ENCODE data around the gene AVPR2. TPM values are rescaled to one million over a fixed set of nuclear protein-coding genes. Genes with fewer than 3 reads are reported as not detected.

Gene AVPR2
- total and polyA plus RNA-seq, 4 donors, result 0.05 TPM; not detected in 3

DNA sequence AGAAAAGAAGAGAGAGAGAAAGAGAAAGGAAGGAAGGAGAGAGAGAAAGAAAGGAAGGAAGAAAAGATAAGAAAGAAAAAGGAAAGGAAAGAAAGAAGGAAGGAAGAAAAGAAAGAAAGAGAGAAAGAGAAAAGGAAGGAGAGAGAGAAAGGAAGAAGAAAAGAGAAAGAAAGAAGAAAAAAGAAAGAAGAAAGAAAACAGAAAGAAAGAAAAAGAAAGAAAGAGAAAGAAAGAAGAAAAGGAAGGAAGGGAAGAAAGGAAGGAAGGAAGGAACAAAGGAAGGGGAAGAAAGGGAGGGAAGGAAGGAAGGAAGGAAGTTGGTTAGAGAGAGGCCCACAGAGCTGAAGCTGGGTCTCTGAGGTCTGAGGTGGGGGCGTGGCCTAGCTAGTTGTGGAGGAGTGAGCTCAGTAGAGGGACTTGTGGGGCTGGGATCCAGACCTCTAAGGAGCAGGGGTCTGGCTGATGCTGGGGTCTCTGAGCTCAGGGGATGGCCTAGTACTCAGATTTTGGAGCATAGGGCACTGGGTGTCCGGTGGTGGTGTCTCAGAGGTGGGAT, 47.0 kb upstream of the AVPR2 start:
- H3K4me1 ChIP-seq (ENCODE audit: control insufficient read depth in 4 of 4, insufficient read depth in 4 of 4, low read length in 3 of 4), result no peaks in the 10 kb centered on the region
- TF ChIP-seq TAF1 (conservative IDR thresholded peaks at IDR 0.05), result no peak
- no peak for TF ChIP-seq HNF4G (IDR thresholded peaks at IDR 0.05)
- TF ChIP-seq NR2F2 (IDR thresholded peaks at IDR 0.05), result no peak
- no peak for TF ChIP-seq FOXA2 (IDR thresholded peaks at IDR 0.05)
- no peak for TF ChIP-seq ZBTB33 (IDR thresholded peaks at IDR 0.05)
- no peak for TF ChIP-seq YY1 (IDR thresholded peaks at IDR 0.05)
- TF ChIP-seq CTCF (IDR thresholded peaks at IDR 0.05; ENCODE audit: low read depth, low read length, missing input control), result no peak
- TF ChIP-seq SP1 (IDR thresholded peaks at IDR 0.05), result no peak
- TF ChIP-seq GABPA (IDR thresholded peaks at IDR 0.05 in 1 of 2, conservative IDR thresholded peaks at IDR 0.05 in 1 of 2), result no peak
- 65% methylated on average over 2 of the region's 2 CpGs for WGBS
- no peaks in the 10 kb centered on the region for H3K36me3 ChIP-seq (ENCODE audit: control insufficient read depth in 4 of 4, insufficient read depth in 3 of 4, low read depth in 1 of 4, low read length in 3 of 4)
- no peak overlapping the region for H3K9ac ChIP-seq (ENCODE audit: low read depth in 1 of 2, low read length in 2 of 2)
- no peak overlapping the region for H3K4me3 ChIP-seq (ENCODE audit: low read depth in 1 of 3, low read length in 3 of 3)
- peaks cover 0 to 4% (median 0%) of the 10 kb centered on the region in 4 donors for H3K9me3 ChIP-seq (ENCODE audit: control insufficient read depth in 4 of 4, low read length in 3 of 4)
- H3K27me3 ChIP-seq (ENCODE audit: control insufficient read depth in 4 of 4, insufficient read depth in 4 of 4, low read length in 3 of 4), result no peaks in the 10 kb centered on the region
- no peak overlapping the region for H3K27ac ChIP-seq (ENCODE audit: low read depth in 1 of 2, low read length in 2 of 2)
- DNase-seq (ENCODE audit: low spot score), result no peak

DNA sequence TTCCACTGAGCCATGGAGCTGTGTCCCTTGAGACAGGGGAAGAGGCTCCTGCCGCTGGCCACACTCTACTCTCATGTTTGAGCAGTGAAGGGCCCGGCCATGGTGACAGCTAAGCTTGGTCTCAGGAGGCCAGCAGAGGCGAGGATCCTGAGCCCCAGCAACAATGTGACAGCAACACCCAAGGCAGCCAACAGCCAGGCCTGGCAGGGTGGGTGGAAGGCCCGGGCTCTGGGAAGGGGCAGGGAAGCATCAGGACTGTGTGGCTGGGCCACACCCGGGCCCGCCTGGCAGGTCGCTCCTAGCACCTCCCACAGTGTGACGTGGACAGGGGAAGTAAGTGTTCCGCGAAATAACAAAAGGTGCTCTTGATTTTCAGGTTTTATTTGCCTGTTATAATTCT, 43.3 kb upstream of the AVPR2 start:
- no peak overlapping the region for H3K9ac ChIP-seq (ENCODE audit: low read depth in 1 of 2, low read length in 2 of 2)
- H3K4me3 ChIP-seq (ENCODE audit: low read depth in 1 of 3, low read length in 3 of 3), result no peak overlapping the region
- no peak for DNase-seq (ENCODE audit: low spot score)
- H3K36me3 ChIP-seq (ENCODE audit: control insufficient read depth in 4 of 4, insufficient read depth in 3 of 4, low read depth in 1 of 4, low read length in 3 of 4), result no peaks in the 10 kb centered on the region
- H3K9me3 ChIP-seq (ENCODE audit: control insufficient read depth in 4 of 4, low read length in 3 of 4), result no peaks in the 10 kb centered on the region
- H3K4me1 ChIP-seq (ENCODE audit: control insufficient read depth in 4 of 4, insufficient read depth in 4 of 4, low read length in 3 of 4), result no peaks in the 10 kb centered on the region
- no peaks in the 10 kb centered on the region for H3K27me3 ChIP-seq (ENCODE audit: control insufficient read depth in 4 of 4, insufficient read depth in 4 of 4, low read length in 3 of 4)
- TF ChIP-seq HNF4A (conservative IDR thresholded peaks at IDR 0.05) (no peak), FOXA1 (IDR thresholded peaks at IDR 0.05) (no peak), MAX (IDR thresholded peaks at IDR 0.05) (no peak), FOXA2 (IDR thresholded peaks at IDR 0.05) (no peak), HNF4G (IDR thresholded peaks at IDR 0.05) (no peak), CTCF (IDR thresholded peaks at IDR 0.05; ENCODE audit: low read depth, low read length, missing input control) (no peak)
- H3K27ac ChIP-seq (ENCODE audit: low read depth in 1 of 2, low read length in 2 of 2), result no peak overlapping the region
- 64% methylated on average over 10 of the region's 10 CpGs for WGBS
